WTC11 (cell line): ENCODE measurements around the gene HSF2BP. TPM values are rescaled to one million over a fixed set of nuclear protein-coding genes. Genes with fewer than 3 reads are reported as not detected.
A peak's percentile ranks its signal among the peaks of the same experiment; 100 is the strongest.

ENCODE experiments used
- ATAC-seq: fragments of 200-7000 bp; cut with Tn5 transposase; 2 replicates; pipeline ENCODE4 v1.10.0; 2021; ENCODE audit warnings: mild to moderate bottlenecking, moderate library complexity
- CTCF ChIA-PET: fragments of 300-600 bp; sonication (Branson Sonifier 250); formaldehyde crosslinking; loops from one replicate; lab custom pipeline; 2021; ENCODE audit warnings: antibody characterized with exemption; lab: Charles Lee
- POLR2A ChIA-PET: fragments of 350-600 bp; sonication (Branson Sonifier 250); formaldehyde crosslinking; loops from one replicate; lab custom pipeline; 2021; ENCODE audit warnings: antibody characterized with exemption; lab: Charles Lee
- DNase-seq: peaks from one replicate; pipeline ENCODE4 v3.0.0; 2021; ENCODE audit warnings: low spot score
- H3K27ac Mint-ChIP-seq: 2 replicates; pipeline ENCODE4 v1.8.0; 2021; ENCODE audit warnings: mixed read lengths
- H3K27me3 Mint-ChIP-seq: 2 replicates; pipeline ENCODE4 v1.8.0; 2021; ENCODE audit warnings: low read depth, mild to moderate bottlenecking, moderate library complexity, mixed read lengths
- H3K36me3 Mint-ChIP-seq: 2 replicates; pipeline ENCODE4 v1.8.0; 2021; ENCODE audit warnings: mixed read lengths
- H3K4me1 Mint-ChIP-seq: 2 replicates; pipeline ENCODE4 v1.8.0; 2022; ENCODE audit warnings: mixed read lengths
- H3K4me3 Mint-ChIP-seq: 2 replicates; pipeline ENCODE4 v1.8.0; 2021; ENCODE audit warnings: mild to moderate bottlenecking, moderate library complexity, mixed read lengths
- H3K9me3 Mint-ChIP-seq: 2 replicates; pipeline ENCODE4 v1.8.0; 2021; ENCODE audit warnings: mixed read lengths
- ELF4 ChIP-seq: sonication (generic); formaldehyde crosslinking; IDR thresholded peaks from 2 replicates; pipeline ENCODE4 v1.8.1; 2022; ENCODE audit warnings: low read depth, mild to moderate bottlenecking, moderate library complexity, missing genetic modification reagents
- FOXK1 ChIP-seq: sonication (generic); formaldehyde crosslinking; IDR thresholded peaks from 2 replicates; pipeline ENCODE4 v1.8.0; 2022; ENCODE audit warnings: mild to moderate bottlenecking, moderate library complexity, missing genetic modification reagents
- NFYB ChIP-seq: sonication (generic); formaldehyde crosslinking; conservative IDR thresholded peaks from 2 replicates; pipeline ENCODE4 v1.8.0; 2022; ENCODE audit warnings: low read depth, missing genetic modification reagents
- OVOL2 ChIP-seq: fragments of 250-450 bp; sonication (Bioruptor Pico); IDR thresholded peaks from 2 replicates; pipeline ENCODE4 v1.9.0; 2021; ENCODE audit warnings: mild to moderate bottlenecking, borderline replicate concordance
- SMAD4 ChIP-seq: sonication (generic); formaldehyde crosslinking; IDR thresholded peaks from 2 replicates; pipeline ENCODE4 v1.8.0; 2022; ENCODE audit warnings: mild to moderate bottlenecking, missing genetic modification reagents
- ZNF232 ChIP-seq: sonication (generic); formaldehyde crosslinking; IDR thresholded peaks from 2 replicates; pipeline ENCODE4 v1.8.0; 2022; ENCODE audit warnings: mild to moderate bottlenecking, missing genetic modification reagents
- ZNF416 ChIP-seq: fragments of 250-450 bp; sonication (Bioruptor Pico); IDR thresholded peaks from 2 replicates; pipeline ENCODE4 v1.9.0; 2021; ENCODE audit warnings: mild to moderate bottlenecking, inconsistent platforms
- total RNA-seq: library from RNA; stranded (reverse); gene quantifications from 3 replicates; pipeline ENCODE4 v1.2.3, GENCODE V29; 2021
- TF ChIP-seq, protein P1 (sequence below): sonication (generic); formaldehyde crosslinking; IDR thresholded peaks from 2 replicates; pipeline ENCODE4 v1.8.0; 2023; ENCODE audit warnings: mild to moderate bottlenecking, missing genetic modification reagents
- TF ChIP-seq, protein P2 (sequence below): fragments of 250-450 bp; sonication (Bioruptor Pico); IDR thresholded peaks from 2 replicates; pipeline ENCODE4 v1.9.0; 2021; ENCODE audit warnings: mild to moderate bottlenecking, borderline replicate concordance
- TF ChIP-seq, protein P3 (sequence below): sonication (generic); formaldehyde crosslinking; IDR thresholded peaks from 2 replicates; pipeline ENCODE4 v1.8.1; 2022; ENCODE audit warnings: mild to moderate bottlenecking, missing genetic modification reagents, moderate library complexity, borderline replicate concordance
- TF ChIP-seq, protein P4 (sequence below): sonication (generic); formaldehyde crosslinking; IDR thresholded peaks from 2 replicates; pipeline ENCODE4 v1.8.1; 2023; ENCODE audit warnings: mild to moderate bottlenecking, missing genetic modification reagents, moderate library complexity
- TF ChIP-seq, protein P5 (sequence below): sonication (generic); formaldehyde crosslinking; IDR thresholded peaks from 2 replicates; pipeline ENCODE4 v1.8.0; 2022; ENCODE audit warnings: mild to moderate bottlenecking, missing genetic modification reagents
- TF ChIP-seq, protein P6 (sequence below): sonication (generic); formaldehyde crosslinking; IDR thresholded peaks from 2 replicates; pipeline ENCODE4 v1.8.0; 2023; ENCODE audit warnings: missing genetic modification reagents, mild to moderate bottlenecking, borderline replicate concordance
- TF ChIP-seq, protein P7 (sequence below): sonication (generic); formaldehyde crosslinking; conservative IDR thresholded peaks from 2 replicates; pipeline ENCODE4 v1.8.1; 2022; ENCODE audit warnings: mild to moderate bottlenecking, missing genetic modification reagents
- TF ChIP-seq, protein P8 (sequence below): sonication (generic); formaldehyde crosslinking; IDR thresholded peaks from 2 replicates; pipeline ENCODE4 v1.8.1; 2023; ENCODE audit warnings: mild to moderate bottlenecking, missing genetic modification reagents, moderate library complexity

Gene HSF2BP
- total RNA-seq, 1 experiment from 2014 or later: 1.1 TPM

DNA sequence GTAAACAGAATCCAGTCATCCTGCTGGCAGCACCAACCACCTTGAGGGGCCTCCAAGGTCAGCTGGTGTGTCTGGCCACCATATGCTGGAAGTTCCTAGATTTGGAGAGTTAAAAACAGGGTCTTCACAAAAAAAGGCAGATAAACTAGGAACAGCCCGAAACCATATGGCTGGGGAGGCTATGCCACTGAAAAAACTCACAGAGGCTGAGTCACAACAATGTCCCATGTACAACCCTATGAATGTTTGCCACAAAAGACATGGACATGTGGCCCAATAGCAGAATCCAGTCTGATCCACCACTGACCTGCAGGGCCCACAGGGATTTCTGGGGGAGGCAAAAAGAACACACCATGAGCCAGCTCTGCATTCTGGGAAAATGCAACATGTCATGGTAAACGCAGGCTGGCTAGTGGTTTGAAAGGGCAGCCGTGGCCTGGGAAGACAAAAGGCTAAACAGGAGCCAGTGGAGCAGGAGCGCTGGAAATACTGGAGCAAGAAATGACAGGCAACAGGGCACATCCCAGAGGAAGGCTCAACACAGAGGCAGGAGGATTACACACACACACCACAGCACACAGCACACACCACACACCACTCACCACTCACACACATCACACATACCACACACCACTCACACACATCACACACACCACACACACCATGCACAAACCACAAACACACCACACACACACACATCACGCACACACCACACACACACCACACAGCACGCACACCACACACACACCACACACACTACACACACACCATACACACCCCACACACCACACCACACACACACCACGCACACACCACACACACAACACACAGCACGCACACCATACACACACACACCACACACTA, 55.4 kb downstream of the HSF2BP start:
- ChIA-PET POLR2A (no interaction called here), CTCF (interaction anchor here (2.6 kb wide), 1 partner anchor 8 kb away, joined by 9 read pairs; no protein-coding TSS in a partner anchor)
- no peak for DNase-seq
- no peak overlapping the region for H3K4me3 Mint-ChIP-seq
- no peaks in the 10 kb centered on the region for H3K4me1 Mint-ChIP-seq
- ATAC-seq: no peak
- no peaks in the 10 kb centered on the region for H3K27me3 Mint-ChIP-seq
- H3K36me3 Mint-ChIP-seq: no peaks in the 10 kb centered on the region
- H3K9me3 Mint-ChIP-seq: no peaks in the 10 kb centered on the region
- 0 out of 2 replicates have a peak overlapping the region, but pooled peaks have one; percentile 38 for H3K27ac Mint-ChIP-seq
- TF ChIP-seq, protein P1, sequence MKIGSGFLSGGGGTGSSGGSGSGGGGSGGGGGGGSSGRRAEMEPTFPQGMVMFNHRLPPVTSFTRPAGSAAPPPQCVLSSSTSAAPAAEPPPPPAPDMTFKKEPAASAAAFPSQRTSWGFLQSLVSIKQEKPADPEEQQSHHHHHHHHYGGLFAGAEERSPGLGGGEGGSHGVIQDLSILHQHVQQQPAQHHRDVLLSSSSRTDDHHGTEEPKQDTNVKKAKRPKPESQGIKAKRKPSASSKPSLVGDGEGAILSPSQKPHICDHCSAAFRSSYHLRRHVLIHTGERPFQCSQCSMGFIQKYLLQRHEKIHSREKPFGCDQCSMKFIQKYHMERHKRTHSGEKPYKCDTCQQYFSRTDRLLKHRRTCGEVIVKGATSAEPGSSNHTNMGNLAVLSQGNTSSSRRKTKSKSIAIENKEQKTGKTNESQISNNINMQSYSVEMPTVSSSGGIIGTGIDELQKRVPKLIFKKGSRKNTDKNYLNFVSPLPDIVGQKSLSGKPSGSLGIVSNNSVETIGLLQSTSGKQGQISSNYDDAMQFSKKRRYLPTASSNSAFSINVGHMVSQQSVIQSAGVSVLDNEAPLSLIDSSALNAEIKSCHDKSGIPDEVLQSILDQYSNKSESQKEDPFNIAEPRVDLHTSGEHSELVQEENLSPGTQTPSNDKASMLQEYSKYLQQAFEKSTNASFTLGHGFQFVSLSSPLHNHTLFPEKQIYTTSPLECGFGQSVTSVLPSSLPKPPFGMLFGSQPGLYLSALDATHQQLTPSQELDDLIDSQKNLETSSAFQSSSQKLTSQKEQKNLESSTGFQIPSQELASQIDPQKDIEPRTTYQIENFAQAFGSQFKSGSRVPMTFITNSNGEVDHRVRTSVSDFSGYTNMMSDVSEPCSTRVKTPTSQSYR (CRISPR knock-in tag): no peak
- TF ChIP-seq OVOL2 (CRISPR knock-in tag) (no peak), SMAD4 (CRISPR knock-in tag) (no peak), ZNF232 (CRISPR knock-in tag) (no peak)
- TF ChIP-seq, protein P2, sequence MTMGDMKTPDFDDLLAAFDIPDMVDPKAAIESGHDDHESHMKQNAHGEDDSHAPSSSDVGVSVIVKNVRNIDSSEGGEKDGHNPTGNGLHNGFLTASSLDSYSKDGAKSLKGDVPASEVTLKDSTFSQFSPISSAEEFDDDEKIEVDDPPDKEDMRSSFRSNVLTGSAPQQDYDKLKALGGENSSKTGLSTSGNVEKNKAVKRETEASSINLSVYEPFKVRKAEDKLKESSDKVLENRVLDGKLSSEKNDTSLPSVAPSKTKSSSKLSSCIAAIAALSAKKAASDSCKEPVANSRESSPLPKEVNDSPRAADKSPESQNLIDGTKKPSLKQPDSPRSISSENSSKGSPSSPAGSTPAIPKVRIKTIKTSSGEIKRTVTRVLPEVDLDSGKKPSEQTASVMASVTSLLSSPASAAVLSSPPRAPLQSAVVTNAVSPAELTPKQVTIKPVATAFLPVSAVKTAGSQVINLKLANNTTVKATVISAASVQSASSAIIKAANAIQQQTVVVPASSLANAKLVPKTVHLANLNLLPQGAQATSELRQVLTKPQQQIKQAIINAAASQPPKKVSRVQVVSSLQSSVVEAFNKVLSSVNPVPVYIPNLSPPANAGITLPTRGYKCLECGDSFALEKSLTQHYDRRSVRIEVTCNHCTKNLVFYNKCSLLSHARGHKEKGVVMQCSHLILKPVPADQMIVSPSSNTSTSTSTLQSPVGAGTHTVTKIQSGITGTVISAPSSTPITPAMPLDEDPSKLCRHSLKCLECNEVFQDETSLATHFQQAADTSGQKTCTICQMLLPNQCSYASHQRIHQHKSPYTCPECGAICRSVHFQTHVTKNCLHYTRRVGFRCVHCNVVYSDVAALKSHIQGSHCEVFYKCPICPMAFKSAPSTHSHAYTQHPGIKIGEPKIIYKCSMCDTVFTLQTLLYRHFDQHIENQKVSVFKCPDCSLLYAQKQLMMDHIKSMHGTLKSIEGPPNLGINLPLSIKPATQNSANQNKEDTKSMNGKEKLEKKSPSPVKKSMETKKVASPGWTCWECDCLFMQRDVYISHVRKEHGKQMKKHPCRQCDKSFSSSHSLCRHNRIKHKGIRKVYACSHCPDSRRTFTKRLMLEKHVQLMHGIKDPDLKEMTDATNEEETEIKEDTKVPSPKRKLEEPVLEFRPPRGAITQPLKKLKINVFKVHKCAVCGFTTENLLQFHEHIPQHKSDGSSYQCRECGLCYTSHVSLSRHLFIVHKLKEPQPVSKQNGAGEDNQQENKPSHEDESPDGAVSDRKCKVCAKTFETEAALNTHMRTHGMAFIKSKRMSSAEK: no peak
- TF ChIP-seq, protein P3, sequence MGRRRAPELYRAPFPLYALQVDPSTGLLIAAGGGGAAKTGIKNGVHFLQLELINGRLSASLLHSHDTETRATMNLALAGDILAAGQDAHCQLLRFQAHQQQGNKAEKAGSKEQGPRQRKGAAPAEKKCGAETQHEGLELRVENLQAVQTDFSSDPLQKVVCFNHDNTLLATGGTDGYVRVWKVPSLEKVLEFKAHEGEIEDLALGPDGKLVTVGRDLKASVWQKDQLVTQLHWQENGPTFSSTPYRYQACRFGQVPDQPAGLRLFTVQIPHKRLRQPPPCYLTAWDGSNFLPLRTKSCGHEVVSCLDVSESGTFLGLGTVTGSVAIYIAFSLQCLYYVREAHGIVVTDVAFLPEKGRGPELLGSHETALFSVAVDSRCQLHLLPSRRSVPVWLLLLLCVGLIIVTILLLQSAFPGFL (CRISPR knock-in tag): no peak
- TF ChIP-seq, protein P4, sequence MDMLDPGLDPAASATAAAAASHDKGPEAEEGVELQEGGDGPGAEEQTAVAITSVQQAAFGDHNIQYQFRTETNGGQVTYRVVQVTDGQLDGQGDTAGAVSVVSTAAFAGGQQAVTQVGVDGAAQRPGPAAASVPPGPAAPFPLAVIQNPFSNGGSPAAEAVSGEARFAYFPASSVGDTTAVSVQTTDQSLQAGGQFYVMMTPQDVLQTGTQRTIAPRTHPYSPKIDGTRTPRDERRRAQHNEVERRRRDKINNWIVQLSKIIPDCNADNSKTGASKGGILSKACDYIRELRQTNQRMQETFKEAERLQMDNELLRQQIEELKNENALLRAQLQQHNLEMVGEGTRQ (CRISPR knock-in tag): no peak
- TF ChIP-seq, all 79 proteins: peak for 0

DNA sequence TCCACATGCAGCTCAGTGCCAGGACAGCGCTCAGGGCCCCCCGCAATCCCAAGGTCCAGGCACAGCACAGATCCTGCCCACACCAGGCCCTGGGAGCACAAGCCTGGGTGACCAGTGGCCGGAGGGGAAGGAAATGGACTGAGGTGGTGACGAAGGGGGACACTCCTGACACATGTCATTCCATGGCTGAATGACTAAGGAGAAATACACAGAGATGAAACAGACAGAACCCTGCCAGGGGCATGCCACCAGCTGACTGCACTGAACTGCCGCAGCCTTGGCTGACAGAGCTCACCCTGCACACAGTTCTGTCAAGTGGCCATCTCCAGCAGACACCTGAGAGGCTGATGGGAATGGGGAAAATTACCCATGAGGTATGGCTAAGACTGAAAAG, 56.1 kb downstream of the HSF2BP start:
- H3K4me1 Mint-ChIP-seq: no peaks in the 10 kb centered on the region
- no peak for ATAC-seq
- POLR2A ChIA-PET: no interaction called here
- CTCF ChIA-PET: interaction anchor here (2.6 kb wide), 1 partner anchor 8 kb away, joined by 9 read pairs; no protein-coding TSS in a partner anchor
- H3K27ac Mint-ChIP-seq: no peak overlapping the region
- H3K36me3 Mint-ChIP-seq: no peaks in the 10 kb centered on the region
- no peak for TF ChIP-seq ZNF232 (CRISPR knock-in tag)
- TF ChIP-seq, protein P5, sequence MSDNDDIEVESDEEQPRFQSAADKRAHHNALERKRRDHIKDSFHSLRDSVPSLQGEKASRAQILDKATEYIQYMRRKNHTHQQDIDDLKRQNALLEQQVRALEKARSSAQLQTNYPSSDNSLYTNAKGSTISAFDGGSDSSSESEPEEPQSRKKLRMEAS (CRISPR knock-in tag): no peak
- TF ChIP-seq SMAD4 (CRISPR knock-in tag): no peak
- TF ChIP-seq, protein P6, sequence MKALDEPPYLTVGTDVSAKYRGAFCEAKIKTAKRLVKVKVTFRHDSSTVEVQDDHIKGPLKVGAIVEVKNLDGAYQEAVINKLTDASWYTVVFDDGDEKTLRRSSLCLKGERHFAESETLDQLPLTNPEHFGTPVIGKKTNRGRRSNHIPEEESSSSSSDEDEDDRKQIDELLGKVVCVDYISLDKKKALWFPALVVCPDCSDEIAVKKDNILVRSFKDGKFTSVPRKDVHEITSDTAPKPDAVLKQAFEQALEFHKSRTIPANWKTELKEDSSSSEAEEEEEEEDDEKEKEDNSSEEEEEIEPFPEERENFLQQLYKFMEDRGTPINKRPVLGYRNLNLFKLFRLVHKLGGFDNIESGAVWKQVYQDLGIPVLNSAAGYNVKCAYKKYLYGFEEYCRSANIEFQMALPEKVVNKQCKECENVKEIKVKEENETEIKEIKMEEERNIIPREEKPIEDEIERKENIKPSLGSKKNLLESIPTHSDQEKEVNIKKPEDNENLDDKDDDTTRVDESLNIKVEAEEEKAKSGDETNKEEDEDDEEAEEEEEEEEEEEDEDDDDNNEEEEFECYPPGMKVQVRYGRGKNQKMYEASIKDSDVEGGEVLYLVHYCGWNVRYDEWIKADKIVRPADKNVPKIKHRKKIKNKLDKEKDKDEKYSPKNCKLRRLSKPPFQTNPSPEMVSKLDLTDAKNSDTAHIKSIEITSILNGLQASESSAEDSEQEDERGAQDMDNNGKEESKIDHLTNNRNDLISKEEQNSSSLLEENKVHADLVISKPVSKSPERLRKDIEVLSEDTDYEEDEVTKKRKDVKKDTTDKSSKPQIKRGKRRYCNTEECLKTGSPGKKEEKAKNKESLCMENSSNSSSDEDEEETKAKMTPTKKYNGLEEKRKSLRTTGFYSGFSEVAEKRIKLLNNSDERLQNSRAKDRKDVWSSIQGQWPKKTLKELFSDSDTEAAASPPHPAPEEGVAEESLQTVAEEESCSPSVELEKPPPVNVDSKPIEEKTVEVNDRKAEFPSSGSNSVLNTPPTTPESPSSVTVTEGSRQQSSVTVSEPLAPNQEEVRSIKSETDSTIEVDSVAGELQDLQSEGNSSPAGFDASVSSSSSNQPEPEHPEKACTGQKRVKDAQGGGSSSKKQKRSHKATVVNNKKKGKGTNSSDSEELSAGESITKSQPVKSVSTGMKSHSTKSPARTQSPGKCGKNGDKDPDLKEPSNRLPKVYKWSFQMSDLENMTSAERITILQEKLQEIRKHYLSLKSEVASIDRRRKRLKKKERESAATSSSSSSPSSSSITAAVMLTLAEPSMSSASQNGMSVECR (CRISPR knock-in tag): no peak
- TF ChIP-seq NFYB: no peak
- TF ChIP-seq, protein P7, sequence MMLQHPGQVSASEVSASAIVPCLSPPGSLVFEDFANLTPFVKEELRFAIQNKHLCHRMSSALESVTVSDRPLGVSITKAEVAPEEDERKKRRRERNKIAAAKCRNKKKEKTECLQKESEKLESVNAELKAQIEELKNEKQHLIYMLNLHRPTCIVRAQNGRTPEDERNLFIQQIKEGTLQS (CRISPR knock-in tag): no peak
- TF ChIP-seq, protein P8, sequence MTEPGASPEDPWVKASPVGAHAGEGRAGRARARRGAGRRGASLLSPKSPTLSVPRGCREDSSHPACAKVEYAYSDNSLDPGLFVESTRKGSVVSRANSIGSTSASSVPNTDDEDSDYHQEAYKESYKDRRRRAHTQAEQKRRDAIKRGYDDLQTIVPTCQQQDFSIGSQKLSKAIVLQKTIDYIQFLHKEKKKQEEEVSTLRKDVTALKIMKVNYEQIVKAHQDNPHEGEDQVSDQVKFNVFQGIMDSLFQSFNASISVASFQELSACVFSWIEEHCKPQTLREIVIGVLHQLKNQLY (CRISPR knock-in tag): no peak
- TF ChIP-seq, protein P4 (CRISPR knock-in tag): no peak
- no peak for TF ChIP-seq FOXK1 (CRISPR knock-in tag)
- no peak for TF ChIP-seq ZNF416
- TF ChIP-seq ELF4 (CRISPR knock-in tag): no peak
- H3K4me3 Mint-ChIP-seq: no peak overlapping the region
- no peaks in the 10 kb centered on the region for H3K27me3 Mint-ChIP-seq
- DNase-seq: no peak
- no peaks in the 10 kb centered on the region for H3K9me3 Mint-ChIP-seq
